ENCODE results near the gene FBF1. TPM values are rescaled to one million over a fixed set of nuclear protein-coding genes. Genes with fewer than 3 reads are reported as not detected.
"Not testable (repeated sequence)": the region's sequence is repeated elsewhere in the genome, so short reads cannot be mapped to it uniquely, and the experiment has no call there.

The FBF1 gene
- polyA plus RNA-seq, 1 donor from 2014 or later, result 13.5 TPM

DNA sequence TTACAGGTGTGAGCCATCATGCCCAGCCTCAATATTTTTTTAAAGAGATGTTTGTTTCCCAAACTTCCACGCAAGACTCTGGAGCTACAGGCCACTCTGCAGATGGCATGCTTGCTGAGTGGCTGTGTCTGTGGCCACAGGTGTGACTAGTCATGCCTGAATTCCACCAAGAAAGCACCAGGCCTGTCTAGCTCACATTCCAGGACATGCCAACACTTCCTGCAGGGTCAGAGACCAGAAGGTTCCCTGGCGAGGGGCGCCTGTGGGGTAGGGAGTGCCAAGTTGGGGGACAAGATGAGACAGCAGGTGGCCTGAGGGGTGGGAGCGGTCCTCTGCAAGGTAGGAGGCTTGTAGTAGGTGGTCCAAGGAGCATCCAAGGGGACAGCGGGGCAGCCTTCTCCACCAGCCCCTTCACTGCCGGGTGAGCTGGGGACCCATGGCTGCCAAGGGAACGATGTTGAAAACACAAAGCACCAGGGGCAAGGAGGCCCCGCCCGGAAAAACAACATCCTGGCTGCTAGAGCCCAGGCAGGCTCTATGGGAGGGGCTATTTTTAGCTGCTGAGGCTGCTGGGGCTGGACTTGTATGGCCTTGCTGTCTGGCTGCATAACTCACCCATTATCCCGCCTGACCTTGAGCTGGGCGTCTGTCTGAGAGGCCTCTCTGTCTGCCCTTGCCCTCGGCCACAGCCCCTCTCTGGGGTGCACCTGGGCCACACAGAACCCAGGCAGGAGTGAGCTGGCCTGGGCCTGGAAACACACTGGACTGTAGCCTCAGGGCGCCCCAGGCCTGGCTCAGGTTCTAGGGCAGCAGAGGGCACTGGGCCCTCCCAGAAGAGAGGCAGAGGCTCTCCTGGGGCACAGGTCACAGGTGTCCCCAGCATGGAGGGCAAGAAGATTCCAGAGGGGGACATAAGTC lies 68.1 kb downstream of the FBF1 start:
- H3K27me3 ChIP-seq (ENCODE audit: insufficient read depth, low read depth, low read length), result peaks cover 23% of the 10 kb centered on the region
- H3K79me2 ChIP-seq (replicated peaks; ENCODE audit: insufficient read depth, low read length), result no peaks in the 10 kb centered on the region
- H3K27ac ChIP-seq (ENCODE audit: low read length), result no peak overlapping the region
- H3K36me3 ChIP-seq (ENCODE audit: insufficient read depth, low read length), result no peaks in the 10 kb centered on the region
- H3K9ac ChIP-seq (ENCODE audit: low read length), result no peak overlapping the region
- H2AFZ ChIP-seq (ENCODE audit: low read depth, low read length), result no peak overlapping the region
- H3K9me2 ChIP-seq (ENCODE audit: insufficient read depth, low read length), result no peaks in the 10 kb centered on the region
- no peak overlapping the region for H3K4me2 ChIP-seq (ENCODE audit: low read length)
- H3K9me3 ChIP-seq (ENCODE audit: low read length), result no peaks in the 10 kb centered on the region
- no peaks in the 10 kb centered on the region for H4K20me1 ChIP-seq (ENCODE audit: insufficient read depth)
- no peak overlapping the region for H3K4me3 ChIP-seq (ENCODE audit: low read length)
- TF ChIP-seq, protein P1, sequence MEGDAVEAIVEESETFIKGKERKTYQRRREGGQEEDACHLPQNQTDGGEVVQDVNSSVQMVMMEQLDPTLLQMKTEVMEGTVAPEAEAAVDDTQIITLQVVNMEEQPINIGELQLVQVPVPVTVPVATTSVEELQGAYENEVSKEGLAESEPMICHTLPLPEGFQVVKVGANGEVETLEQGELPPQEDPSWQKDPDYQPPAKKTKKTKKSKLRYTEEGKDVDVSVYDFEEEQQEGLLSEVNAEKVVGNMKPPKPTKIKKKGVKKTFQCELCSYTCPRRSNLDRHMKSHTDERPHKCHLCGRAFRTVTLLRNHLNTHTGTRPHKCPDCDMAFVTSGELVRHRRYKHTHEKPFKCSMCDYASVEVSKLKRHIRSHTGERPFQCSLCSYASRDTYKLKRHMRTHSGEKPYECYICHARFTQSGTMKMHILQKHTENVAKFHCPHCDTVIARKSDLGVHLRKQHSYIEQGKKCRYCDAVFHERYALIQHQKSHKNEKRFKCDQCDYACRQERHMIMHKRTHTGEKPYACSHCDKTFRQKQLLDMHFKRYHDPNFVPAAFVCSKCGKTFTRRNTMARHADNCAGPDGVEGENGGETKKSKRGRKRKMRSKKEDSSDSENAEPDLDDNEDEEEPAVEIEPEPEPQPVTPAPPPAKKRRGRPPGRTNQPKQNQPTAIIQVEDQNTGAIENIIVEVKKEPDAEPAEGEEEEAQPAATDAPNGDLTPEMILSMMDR (IDR thresholded peaks at IDR 0.05; ENCODE audit: poor library complexity, severe bottlenecking), result no peak
- no peak for TF ChIP-seq MXI1 (conservative IDR thresholded peaks at IDR 0.05; ENCODE audit: poor library complexity, severe bottlenecking)
- no peak for TF ChIP-seq SMC3 (conservative IDR thresholded peaks at IDR 0.05; ENCODE audit: poor library complexity)
- TF ChIP-seq, protein P2, sequence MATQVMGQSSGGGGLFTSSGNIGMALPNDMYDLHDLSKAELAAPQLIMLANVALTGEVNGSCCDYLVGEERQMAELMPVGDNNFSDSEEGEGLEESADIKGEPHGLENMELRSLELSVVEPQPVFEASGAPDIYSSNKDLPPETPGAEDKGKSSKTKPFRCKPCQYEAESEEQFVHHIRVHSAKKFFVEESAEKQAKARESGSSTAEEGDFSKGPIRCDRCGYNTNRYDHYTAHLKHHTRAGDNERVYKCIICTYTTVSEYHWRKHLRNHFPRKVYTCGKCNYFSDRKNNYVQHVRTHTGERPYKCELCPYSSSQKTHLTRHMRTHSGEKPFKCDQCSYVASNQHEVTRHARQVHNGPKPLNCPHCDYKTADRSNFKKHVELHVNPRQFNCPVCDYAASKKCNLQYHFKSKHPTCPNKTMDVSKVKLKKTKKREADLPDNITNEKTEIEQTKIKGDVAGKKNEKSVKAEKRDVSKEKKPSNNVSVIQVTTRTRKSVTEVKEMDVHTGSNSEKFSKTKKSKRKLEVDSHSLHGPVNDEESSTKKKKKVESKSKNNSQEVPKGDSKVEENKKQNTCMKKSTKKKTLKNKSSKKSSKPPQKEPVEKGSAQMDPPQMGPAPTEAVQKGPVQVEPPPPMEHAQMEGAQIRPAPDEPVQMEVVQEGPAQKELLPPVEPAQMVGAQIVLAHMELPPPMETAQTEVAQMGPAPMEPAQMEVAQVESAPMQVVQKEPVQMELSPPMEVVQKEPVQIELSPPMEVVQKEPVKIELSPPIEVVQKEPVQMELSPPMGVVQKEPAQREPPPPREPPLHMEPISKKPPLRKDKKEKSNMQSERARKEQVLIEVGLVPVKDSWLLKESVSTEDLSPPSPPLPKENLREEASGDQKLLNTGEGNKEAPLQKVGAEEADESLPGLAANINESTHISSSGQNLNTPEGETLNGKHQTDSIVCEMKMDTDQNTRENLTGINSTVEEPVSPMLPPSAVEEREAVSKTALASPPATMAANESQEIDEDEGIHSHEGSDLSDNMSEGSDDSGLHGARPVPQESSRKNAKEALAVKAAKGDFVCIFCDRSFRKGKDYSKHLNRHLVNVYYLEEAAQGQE (IDR thresholded peaks at IDR 0.05; ENCODE audit: borderline replicate concordance), result no peak
- no peak for TF ChIP-seq EZH2 (IDR thresholded peaks at IDR 0.05; ENCODE audit: borderline replicate concordance, insufficient read depth, low read length, poor library complexity, severe bottlenecking)
- TF ChIP-seq RAD21 (conservative IDR thresholded peaks at IDR 0.05), result no peak
- TF ChIP-seq TAF1 (IDR thresholded peaks at IDR 0.05; ENCODE audit: low read depth), result no peak
- no peak for TF ChIP-seq POLR2AphosphoS5 (IDR thresholded peaks at IDR 0.05)
- no peak for TF ChIP-seq EP300 (conservative IDR thresholded peaks at IDR 0.05; ENCODE audit: poor library complexity, severe bottlenecking)
- H3F3A ChIP-seq (ENCODE audit: insufficient read depth, low read length, poor library complexity, severe bottlenecking), result no peaks in the 10 kb centered on the region

- not testable (repeated sequence) for H3K36me3 ChIP-seq (ENCODE audit: insufficient read depth, low read length); H3K4me2 ChIP-seq (ENCODE audit: low read length); H3K9ac ChIP-seq (ENCODE audit: low read length); H3F3A ChIP-seq (ENCODE audit: insufficient read depth, low read length, poor library complexity, severe bottlenecking); H4K20me1 ChIP-seq (ENCODE audit: insufficient read depth); H3K9me3 ChIP-seq (ENCODE audit: low read length); H3K79me2 ChIP-seq (replicated peaks; ENCODE audit: insufficient read depth, low read length); H3K27me3 ChIP-seq (ENCODE audit: insufficient read depth, low read depth, low read length); H3K27ac ChIP-seq (ENCODE audit: low read length); H3K4me3 ChIP-seq (ENCODE audit: low read length); H3K9me2 ChIP-seq (ENCODE audit: insufficient read depth, low read length); H2AFZ ChIP-seq (ENCODE audit: low read depth, low read length)
Observed at GRCh38 chr17:75870228-75870627, 70.6 kb downstream of the FBF1 start.
